AG04450 (cell line): ENCODE results near the gene DUSP1. TPM values are rescaled to one million over a fixed set of nuclear protein-coding genes. Genes with fewer than 3 reads are reported as not detected.

Experiments
- CTCF ChIA-PET: fragments of 300-600, 350-600 bp; formaldehyde crosslinking; extraction: SDS; loops from one replicate; lab custom pipeline; 2022; ENCODE audit warnings: antibody characterized with exemption, inconsistent platforms; lab: Charles Lee
- POLR2A ChIA-PET: fragments of 350-600 bp; formaldehyde crosslinking; extraction: SDS; loops from one replicate; lab custom pipeline; 2021; ENCODE audit warnings: antibody characterized with exemption, inconsistent platforms; lab: Yijun Ruan, JAX
- DNase-seq: peaks from one replicate; pipeline ENCODE4 v3.0.0-alpha.2; 2011; ENCODE audit warnings: low read depth, low spot score
- H3K27ac ChIP-seq: one replicate; pipeline ENCODE4 v1.5.1; 2012; ENCODE audit warnings: low read depth, low read length, control low read depth
- H3K27me3 ChIP-seq: one replicate; pipeline ENCODE4 v1.6.0; 2012; ENCODE audit warnings: low read length; ENCODE audit not compliant: control insufficient read depth, insufficient read depth
- H3K4me3 ChIP-seq: 2 replicates; pipeline ENCODE4 v1.5.1; 2011; ENCODE audit warnings: mild to moderate bottlenecking, low read depth, low read length, control low read depth
- H3K9me3 ChIP-seq: 2 replicates; pipeline ENCODE4 v1.5.1; 2012; ENCODE audit warnings: low read length; ENCODE audit not compliant: control insufficient read depth, insufficient read depth
- polyA plus RNA-seq: library from polyadenylated mRNA; depleted of rRNA; stranded (reverse); fragments of >200 nt; gene quantifications from 2 replicates; pipeline ENCODE4 v1.2.3, GENCODE V29; 2011
- TF ChIP-seq, protein P1 (sequence below): IDR thresholded peaks from 2 replicates; pipeline ENCODE4 v1.5.1; 2011; ENCODE audit warnings: low read depth, low read length, control low read depth, inconsistent platforms

DUSP1 gene
- polyA plus RNA-seq, 1 experiment: 98.8 TPM

- TF ChIP-seq, protein P1, sequence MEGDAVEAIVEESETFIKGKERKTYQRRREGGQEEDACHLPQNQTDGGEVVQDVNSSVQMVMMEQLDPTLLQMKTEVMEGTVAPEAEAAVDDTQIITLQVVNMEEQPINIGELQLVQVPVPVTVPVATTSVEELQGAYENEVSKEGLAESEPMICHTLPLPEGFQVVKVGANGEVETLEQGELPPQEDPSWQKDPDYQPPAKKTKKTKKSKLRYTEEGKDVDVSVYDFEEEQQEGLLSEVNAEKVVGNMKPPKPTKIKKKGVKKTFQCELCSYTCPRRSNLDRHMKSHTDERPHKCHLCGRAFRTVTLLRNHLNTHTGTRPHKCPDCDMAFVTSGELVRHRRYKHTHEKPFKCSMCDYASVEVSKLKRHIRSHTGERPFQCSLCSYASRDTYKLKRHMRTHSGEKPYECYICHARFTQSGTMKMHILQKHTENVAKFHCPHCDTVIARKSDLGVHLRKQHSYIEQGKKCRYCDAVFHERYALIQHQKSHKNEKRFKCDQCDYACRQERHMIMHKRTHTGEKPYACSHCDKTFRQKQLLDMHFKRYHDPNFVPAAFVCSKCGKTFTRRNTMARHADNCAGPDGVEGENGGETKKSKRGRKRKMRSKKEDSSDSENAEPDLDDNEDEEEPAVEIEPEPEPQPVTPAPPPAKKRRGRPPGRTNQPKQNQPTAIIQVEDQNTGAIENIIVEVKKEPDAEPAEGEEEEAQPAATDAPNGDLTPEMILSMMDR: no peak
- CTCF ChIA-PET: interaction anchor here (0.6 to 1.4 kb wide), 3 partner anchors 9 to 208 kb away, joined by 3 to 20 read pairs (median 6); no protein-coding TSS in a partner anchor
Measured at GRCh38 chr5:172725785-172726184, 45.2 kb downstream of the DUSP1 start.

DNA sequence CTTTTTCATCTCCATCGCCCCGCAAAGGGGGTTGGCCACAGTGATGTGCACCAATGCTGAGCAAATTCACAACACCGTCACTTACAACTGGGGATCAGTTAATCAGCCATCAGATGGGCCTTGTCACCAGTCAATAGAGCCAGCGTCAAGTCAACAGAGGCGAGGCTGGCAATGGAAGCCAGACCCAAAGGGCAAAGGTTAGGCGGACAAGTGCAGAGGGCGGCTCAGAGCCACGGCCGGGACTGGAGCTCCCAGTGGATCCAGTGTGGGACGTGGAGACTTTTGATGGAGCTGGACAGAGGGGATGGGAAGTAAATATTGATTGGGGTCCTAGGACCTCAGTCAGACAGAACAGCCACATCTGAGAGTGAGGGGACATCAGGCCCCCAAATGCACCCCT, 45.7 kb downstream of the DUSP1 start:
- H3K27ac ChIP-seq: no peak overlapping the region
- TF ChIP-seq, protein P1: no peak
- H3K9me3 ChIP-seq: no peaks in the 10 kb centered on the region; the same call in 1 of the 2 replicates
- ChIA-PET POLR2A (no interaction called here), CTCF (interaction anchor here (0.9 to 1.4 kb wide), 3 partner anchors 10 to 208 kb away, joined by 3 to 5 read pairs (median 4); no protein-coding TSS in a partner anchor)
- H3K27me3 ChIP-seq: peaks cover 4% of the 10 kb centered on the region
- DNase-seq: no peak
- H3K4me3 ChIP-seq: no peak overlapping the region

More at GRCh38 chr5:172725785-172726184, 45.2 kb downstream of the DUSP1 start:
- no peak overlapping the region for H3K27ac ChIP-seq
- no peak overlapping the region for H3K4me3 ChIP-seq
- POLR2A ChIA-PET: no interaction called here
- no peak for DNase-seq
- H3K9me3 ChIP-seq: no peaks in the 10 kb centered on the region; the same call in 1 of the 2 replicates
- H3K27me3 ChIP-seq: peaks cover 4% of the 10 kb centered on the region

GRCh38 chr5:172724242-172725183, 46.5 kb downstream of the DUSP1 start:
- Histone ChIP-seq H3K4me3 (no peak overlapping the region), H3K27ac (no peak overlapping the region), H3K27me3 (peaks cover 4% of the 10 kb centered on the region), H3K9me3 (no peaks in the 10 kb centered on the region; the same call in 1 of the 2 replicates)
- CTCF ChIA-PET: interaction anchor here (0.9 to 1.6 kb wide), 5 partner anchors 10 to 209 kb away, joined by 3 to 5 read pairs (median 4); no protein-coding TSS in a partner anchor
- TF ChIP-seq, protein P1: no peak
- POLR2A ChIA-PET: no interaction called here
- DNase-seq: no peak

DNA sequence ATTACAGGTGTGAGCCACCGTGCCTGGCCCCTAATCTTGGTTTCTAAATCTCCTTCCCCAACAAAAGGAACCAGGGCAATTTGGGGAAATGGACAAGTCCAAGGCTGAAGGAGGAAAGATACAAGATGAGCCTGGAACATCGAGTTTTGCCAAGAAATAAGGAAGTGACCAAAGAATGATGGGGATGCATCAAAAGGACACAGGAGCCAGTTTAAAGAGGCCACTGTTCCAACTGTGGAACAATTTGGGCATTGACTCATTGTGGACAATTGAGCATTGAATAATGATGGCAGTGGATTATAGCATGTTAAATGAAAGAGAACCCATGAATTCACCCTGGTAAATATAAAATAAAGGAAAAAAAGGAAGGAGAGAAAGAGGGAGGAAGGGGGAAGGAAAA, 47.5 kb downstream of the DUSP1 start:
- H3K4me3 ChIP-seq: no peak overlapping the region
- H3K27ac ChIP-seq: no peak overlapping the region
- no peaks in the 10 kb centered on the region; the same call in 1 of the 2 replicates for H3K9me3 ChIP-seq
- ChIA-PET CTCF (interaction anchor here (1.0 to 1.6 kb wide), 3 partner anchors 9 to 209 kb away, joined by 3 to 7 read pairs (median 4); no protein-coding TSS in a partner anchor), POLR2A (no interaction called here)
- DNase-seq: no peak
- TF ChIP-seq, protein P1: no peak
- H3K27me3 ChIP-seq: peaks cover 4% of the 10 kb centered on the region
